ENCODE measurements around the gene DCAF10. TPM values are rescaled to one million over a fixed set of nuclear protein-coding genes. Genes with fewer than 3 reads are reported as not detected.

Gene DCAF10
- total and polyA plus RNA-seq, 2 of the 8 experiments (the other 6 are each of a cell fraction or from before 2014, with no cell fraction given): 7.1 to 15.0 TPM

GRCh38 chr9:37859043-37859442 is 58.4 kb downstream of the DCAF10 start:
- H2AFZ ChIP-seq (ENCODE audit: low read length): no peak overlapping the region
- no peaks in the 10 kb centered on the region for H3K23me2 ChIP-seq (ENCODE audit: low read depth, low read length)
- no peaks in the 10 kb centered on the region for H3K9me3 ChIP-seq (ENCODE audit: insufficient read depth in 2 of 2, low read depth in 1 of 2, low read length in 1 of 2)
- no peak overlapping the region for H3K14ac ChIP-seq (ENCODE audit: insufficient read length)
- no peak overlapping the region for H4K8ac ChIP-seq (ENCODE audit: extremely low read depth, insufficient read depth, low read length)
- H3K4me3 ChIP-seq (ENCODE audit: extremely low read depth in 1 of 4, insufficient read depth in 2 of 4, low read depth in 3 of 4, low read length in 4 of 4): no peak overlapping the region
- no peak overlapping the region for H3K56ac ChIP-seq (replicated peaks; ENCODE audit: insufficient read length, low read depth, low read length)
- no peak overlapping the region for H2BK20ac ChIP-seq (ENCODE audit: low read length)
- TF ChIP-seq RAD21 (IDR thresholded peaks at IDR 0.05 in 1 of 2, conservative IDR thresholded peaks at IDR 0.05 in 1 of 2; ENCODE audit: low read depth in 2 of 2, low read length in 2 of 2) (peak; percentile 33 to 39), EP300 (IDR thresholded peaks at IDR 0.05; ENCODE audit: borderline replicate concordance in 1 of 2, low read depth in 2 of 2, low read length in 2 of 2) (no peak), CHD2 (IDR thresholded peaks at IDR 0.05; ENCODE audit: low read length) (no peak), CTCF (IDR thresholded peaks at IDR 0.05; ENCODE audit: control extremely low read depth in 1 of 3, insufficient read depth in 1 of 3, low read depth in 1 of 3, low read length in 3 of 3) (peak in 1 of 3 experiments; percentile 3; a peak in 2 of 4 replicates)
- no peak overlapping the region for H4K5ac ChIP-seq (ENCODE audit: insufficient read length, low read depth, low read length)
- H2BK5ac ChIP-seq (ENCODE audit: low read depth, low read length): no peak overlapping the region
- H4K20me1 ChIP-seq (replicated peaks in 1 of 2; ENCODE audit: control insufficient read depth in 1 of 2, insufficient read depth in 2 of 2, low read length in 2 of 2): peaks cover 0 to 2% of the 10 kb centered on the region in 2 experiments
- no peak overlapping the region for H3K4me2 ChIP-seq (ENCODE audit: insufficient read depth in 1 of 2, low read depth in 2 of 2, low read length in 2 of 2)
- H3K4ac ChIP-seq (replicated peaks; ENCODE audit: insufficient read length, low read depth, low read length): no peak overlapping the region
- no peak for FAIRE-seq
- peaks cover 0 to 15% (median 3%) of the 10 kb centered on the region in 4 experiments; a peak in 4 of 8 replicates for H3K36me3 ChIP-seq (ENCODE audit: control insufficient read depth in 2 of 4, insufficient read depth in 4 of 4, low read length in 3 of 4)
- H3K79me1 ChIP-seq (ENCODE audit: low read depth, low read length): no peaks in the 10 kb centered on the region
- H3K18ac ChIP-seq (ENCODE audit: extremely low read depth, low read length): no peak overlapping the region
- H3K9ac ChIP-seq (replicated peaks in 1 of 4; ENCODE audit: extremely low read depth in 1 of 4, low read depth in 3 of 4, low read length in 3 of 4): no peak overlapping the region
- no peak overlapping the region for H2BK15ac ChIP-seq (ENCODE audit: low read length)
- H3K23ac ChIP-seq (ENCODE audit: insufficient read length): no peak overlapping the region
- ChIA-PET CTCF (ENCODE audit: partially characterized antibody) (interaction anchor here (1.0 to 2.2 kb wide), 5 partner anchors 8 to 57 kb away, joined by 3 to 10 read pairs (median 6); no protein-coding TSS in a partner anchor), POLR2A (ENCODE audit: partially characterized antibody) (interaction anchor here (0.6 to 1.0 kb wide), 2 partner anchors 15 to 47 kb away, joined by 3 read pairs; no protein-coding TSS in a partner anchor)
- DNase-seq (ENCODE audit: low read depth in 1 of 2, low spot score in 2 of 2): no peak
- H3K79me2 ChIP-seq (ENCODE audit: control insufficient read depth in 1 of 2, insufficient read depth in 2 of 2, low read length in 2 of 2): no peaks in the 10 kb centered on the region
- no peak overlapping the region for H2BK120ac ChIP-seq (replicated peaks; ENCODE audit: low read depth, low read length)
- H3K27ac ChIP-seq (ENCODE audit: low read depth, low read length): no peak overlapping the region
- 94% methylated on average over 1 of the region's 1 CpG; no CpG with 5 or more reads in 1 of the 2 experiments for WGBS, 2 experiments (ENCODE audit: extremely low coverage in 1 of 2, insufficient coverage in 1 of 2, insufficient read length in 1 of 2, insufficient replicate concordance in 2 of 2, low coverage in 1 of 2, low lambda C conversion rate in 2 of 2, missing lambda C conversion rate in 1 of 2)
- H2BK12ac ChIP-seq (ENCODE audit: low read depth, low read length): no peak overlapping the region
- no peaks in the 10 kb centered on the region for H3K4me1 ChIP-seq (replicated peaks in 1 of 4; ENCODE audit: control insufficient read depth in 3 of 4, insufficient read depth in 4 of 4, low read length in 3 of 4)
- no peak overlapping the region for H4K91ac ChIP-seq (replicated peaks; ENCODE audit: insufficient read length, low read length)
- no peaks in the 10 kb centered on the region for H3K27me3 ChIP-seq (replicated peaks in 1 of 4; ENCODE audit: control insufficient read depth in 3 of 4, extremely low read depth in 1 of 4, insufficient read depth in 3 of 4, low read length in 3 of 4)
- no peak overlapping the region for H2AK5ac ChIP-seq (ENCODE audit: low read depth, low read length)

Data from H1 (cell line).